Measurements from ENCODE around the gene NCOA7.

The NCOA7 gene

DNA sequence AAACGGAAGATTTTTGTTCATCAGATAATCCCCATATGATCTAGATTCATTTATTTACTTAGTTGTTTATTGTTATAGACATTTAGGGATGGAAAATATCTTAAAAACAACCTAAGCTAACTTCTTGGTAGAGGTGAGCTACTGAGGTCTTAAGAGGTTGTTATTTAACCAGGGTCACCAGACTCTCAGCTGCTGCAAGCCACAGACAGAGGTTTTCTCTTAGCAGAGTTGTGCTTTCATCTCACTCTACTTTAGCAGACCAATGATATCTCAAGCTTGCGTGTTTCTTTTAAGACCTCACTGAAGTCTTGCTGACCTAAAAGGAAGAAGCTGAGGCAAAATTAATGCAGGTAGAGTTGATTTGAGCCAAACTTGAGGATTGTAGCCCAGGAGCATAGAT lies 43.6 kb downstream of the NCOA7 start:
- Histone ChIP-seq H3K4me2 (ENCODE audit: low read depth, low read length) (no peak overlapping the region), H3K9ac (ENCODE audit: low read length) (no peak overlapping the region), H3F3A (ENCODE audit: insufficient read depth, low read length) (no peaks in the 10 kb centered on the region), H2AFZ (ENCODE audit: low read length) (no peak overlapping the region), H3K4me3 (ENCODE audit: low read length) (no peak overlapping the region), H3K27ac (ENCODE audit: low read length) (no peak overlapping the region), H4K20me1 (ENCODE audit: insufficient read depth, low read length) (no peaks in the 10 kb centered on the region), H3K9me3 (replicated peaks; ENCODE audit: insufficient read depth, low read length) (no peaks in the 10 kb centered on the region), H3K36me3 (replicated peaks; ENCODE audit: insufficient read depth, low read length) (no peaks in the 10 kb centered on the region), H3K79me2 (ENCODE audit: low read length) (no peaks in the 10 kb centered on the region), H3K9me2 (replicated peaks; ENCODE audit: insufficient read depth, low read length) (no peaks in the 10 kb centered on the region), H3K27me3 (replicated peaks; ENCODE audit: insufficient read depth, low read length) (no peaks in the 10 kb centered on the region), H3K4me1 (ENCODE audit: low read length) (0 out of 2 replicates have a peak, but pooled peaks cover 6% of the 10 kb centered on the region)
- TF ChIP-seq, protein P1, sequence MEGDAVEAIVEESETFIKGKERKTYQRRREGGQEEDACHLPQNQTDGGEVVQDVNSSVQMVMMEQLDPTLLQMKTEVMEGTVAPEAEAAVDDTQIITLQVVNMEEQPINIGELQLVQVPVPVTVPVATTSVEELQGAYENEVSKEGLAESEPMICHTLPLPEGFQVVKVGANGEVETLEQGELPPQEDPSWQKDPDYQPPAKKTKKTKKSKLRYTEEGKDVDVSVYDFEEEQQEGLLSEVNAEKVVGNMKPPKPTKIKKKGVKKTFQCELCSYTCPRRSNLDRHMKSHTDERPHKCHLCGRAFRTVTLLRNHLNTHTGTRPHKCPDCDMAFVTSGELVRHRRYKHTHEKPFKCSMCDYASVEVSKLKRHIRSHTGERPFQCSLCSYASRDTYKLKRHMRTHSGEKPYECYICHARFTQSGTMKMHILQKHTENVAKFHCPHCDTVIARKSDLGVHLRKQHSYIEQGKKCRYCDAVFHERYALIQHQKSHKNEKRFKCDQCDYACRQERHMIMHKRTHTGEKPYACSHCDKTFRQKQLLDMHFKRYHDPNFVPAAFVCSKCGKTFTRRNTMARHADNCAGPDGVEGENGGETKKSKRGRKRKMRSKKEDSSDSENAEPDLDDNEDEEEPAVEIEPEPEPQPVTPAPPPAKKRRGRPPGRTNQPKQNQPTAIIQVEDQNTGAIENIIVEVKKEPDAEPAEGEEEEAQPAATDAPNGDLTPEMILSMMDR (IDR thresholded peaks at IDR 0.05; ENCODE audit: low read length) = no peak
- TF ChIP-seq EZH2 (optimal IDR thresholded peaks at IDR 0.05; ENCODE audit: low read depth, low read length) (no peak), EZH2phosphoT487 (IDR thresholded peaks at IDR 0.05; ENCODE audit: low read length) (no peak)
- DNase-seq = no peak

DNA sequence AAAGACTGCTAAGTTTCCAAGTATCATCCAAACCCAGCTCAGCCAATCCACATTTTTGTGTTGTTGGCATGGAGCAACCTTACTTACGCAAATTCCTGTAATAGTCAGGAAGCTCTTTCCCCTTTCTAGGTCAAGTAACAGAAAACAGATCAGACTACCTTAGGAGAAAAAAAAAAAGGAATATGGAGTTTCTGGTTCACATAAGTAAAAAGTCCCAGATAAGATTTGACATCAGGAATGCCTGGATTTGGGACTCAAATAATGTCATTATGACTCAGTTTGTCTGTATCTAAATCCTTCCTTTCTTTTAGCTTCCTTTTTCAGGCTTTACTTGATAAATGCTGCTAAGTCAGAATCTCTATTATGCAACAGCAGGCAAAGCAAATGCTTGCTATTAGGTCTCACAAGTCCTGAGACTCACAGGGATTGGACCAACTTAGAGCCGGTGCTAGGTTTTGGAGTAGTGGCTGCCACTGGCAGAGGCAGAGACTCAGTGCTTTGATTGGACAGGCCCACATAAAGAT lies 44.5 kb downstream of the NCOA7 start:
- H3K4me3 ChIP-seq (ENCODE audit: low read length) = no peak overlapping the region
- 0 out of 2 replicates have a peak, but pooled peaks cover 6% of the 10 kb centered on the region for H3K4me1 ChIP-seq (ENCODE audit: low read length)
- no peak for DNase-seq
- no peak overlapping the region for H3K27ac ChIP-seq (ENCODE audit: low read length)
- H3K9me2 ChIP-seq (replicated peaks; ENCODE audit: insufficient read depth, low read length) = no peaks in the 10 kb centered on the region
- no peaks in the 10 kb centered on the region for H4K20me1 ChIP-seq (ENCODE audit: insufficient read depth, low read length)
- H3K27me3 ChIP-seq (replicated peaks; ENCODE audit: insufficient read depth, low read length) = no peaks in the 10 kb centered on the region
- H3F3A ChIP-seq (ENCODE audit: insufficient read depth, low read length) = no peaks in the 10 kb centered on the region
- H3K4me2 ChIP-seq (ENCODE audit: low read depth, low read length) = no peak overlapping the region
- H3K79me2 ChIP-seq (ENCODE audit: low read length) = no peaks in the 10 kb centered on the region
- TF ChIP-seq EZH2 (optimal IDR thresholded peaks at IDR 0.05; ENCODE audit: low read depth, low read length) (no peak), EZH2phosphoT487 (IDR thresholded peaks at IDR 0.05; ENCODE audit: low read length) (no peak)
- TF ChIP-seq, protein P1 (IDR thresholded peaks at IDR 0.05; ENCODE audit: low read length) = no peak
- H3K36me3 ChIP-seq (replicated peaks; ENCODE audit: insufficient read depth, low read length) = no peaks in the 10 kb centered on the region
- no peak overlapping the region for H2AFZ ChIP-seq (ENCODE audit: low read length)
- no peak overlapping the region for H3K9ac ChIP-seq (ENCODE audit: low read length)
- no peaks in the 10 kb centered on the region for H3K9me3 ChIP-seq (replicated peaks; ENCODE audit: insufficient read depth, low read length)

DNA sequence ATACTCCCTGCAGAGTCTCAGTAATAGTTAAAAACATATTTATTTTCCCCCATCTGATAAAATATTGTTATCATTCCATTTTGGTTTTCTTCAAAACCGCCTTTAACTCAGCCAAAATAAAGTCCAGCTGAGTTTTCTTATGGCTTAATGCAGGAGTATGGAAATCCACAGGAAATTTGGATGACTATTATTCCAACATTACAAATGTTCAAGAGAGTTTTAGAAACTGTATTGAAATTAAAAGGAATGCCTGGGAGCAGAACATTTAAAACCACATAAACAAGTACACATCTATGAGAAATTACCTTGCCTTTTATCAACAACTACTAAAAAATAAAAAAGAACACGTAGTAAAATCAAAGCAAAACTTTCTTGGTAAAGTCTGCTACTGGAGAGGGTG lies 45.7 kb downstream of the NCOA7 start:
- no peak overlapping the region for H2AFZ ChIP-seq (ENCODE audit: low read length)
- H3K9me2 ChIP-seq (replicated peaks; ENCODE audit: insufficient read depth, low read length) = no peaks in the 10 kb centered on the region
- no peaks in the 10 kb centered on the region for H3K27me3 ChIP-seq (replicated peaks; ENCODE audit: insufficient read depth, low read length)
- no peaks in the 10 kb centered on the region for H3K79me2 ChIP-seq (ENCODE audit: low read length)
- no peak for DNase-seq
- H3K4me2 ChIP-seq (ENCODE audit: low read depth, low read length) = no peak overlapping the region
- H3K9me3 ChIP-seq (replicated peaks; ENCODE audit: insufficient read depth, low read length) = no peaks in the 10 kb centered on the region
- H3K36me3 ChIP-seq (replicated peaks; ENCODE audit: insufficient read depth, low read length) = no peaks in the 10 kb centered on the region
- H3K27ac ChIP-seq (ENCODE audit: low read length) = no peak overlapping the region
- no peaks in the 10 kb centered on the region for H3F3A ChIP-seq (ENCODE audit: insufficient read depth, low read length)
- TF ChIP-seq, protein P1 (IDR thresholded peaks at IDR 0.05; ENCODE audit: low read length) = no peak
- TF ChIP-seq EZH2 (optimal IDR thresholded peaks at IDR 0.05; ENCODE audit: low read depth, low read length) (no peak), EZH2phosphoT487 (IDR thresholded peaks at IDR 0.05; ENCODE audit: low read length) (no peak)
- no peak overlapping the region for H3K9ac ChIP-seq (ENCODE audit: low read length)
- H4K20me1 ChIP-seq (ENCODE audit: insufficient read depth, low read length) = no peaks in the 10 kb centered on the region
- H3K4me1 ChIP-seq (ENCODE audit: low read length) = 0 out of 2 replicates have a peak, but pooled peaks cover 6% of the 10 kb centered on the region
- H3K4me3 ChIP-seq (ENCODE audit: low read length) = no peak overlapping the region

Measured in MM.1S (cell line).